ENCODE results near the gene CLOCK. TPM values are rescaled to one million over a fixed set of nuclear protein-coding genes. Genes with fewer than 3 reads are reported as not detected.

The CLOCK gene
- total RNA-seq, 1 donor from 2014 or later, result 17.5 TPM

GRCh38 chr4:55475394-55476243, 71.1 kb downstream of the CLOCK start:
- H3K9me3 Mint-ChIP-seq, result no peaks in the 10 kb centered on the region
- TF ChIP-seq, protein P1, sequence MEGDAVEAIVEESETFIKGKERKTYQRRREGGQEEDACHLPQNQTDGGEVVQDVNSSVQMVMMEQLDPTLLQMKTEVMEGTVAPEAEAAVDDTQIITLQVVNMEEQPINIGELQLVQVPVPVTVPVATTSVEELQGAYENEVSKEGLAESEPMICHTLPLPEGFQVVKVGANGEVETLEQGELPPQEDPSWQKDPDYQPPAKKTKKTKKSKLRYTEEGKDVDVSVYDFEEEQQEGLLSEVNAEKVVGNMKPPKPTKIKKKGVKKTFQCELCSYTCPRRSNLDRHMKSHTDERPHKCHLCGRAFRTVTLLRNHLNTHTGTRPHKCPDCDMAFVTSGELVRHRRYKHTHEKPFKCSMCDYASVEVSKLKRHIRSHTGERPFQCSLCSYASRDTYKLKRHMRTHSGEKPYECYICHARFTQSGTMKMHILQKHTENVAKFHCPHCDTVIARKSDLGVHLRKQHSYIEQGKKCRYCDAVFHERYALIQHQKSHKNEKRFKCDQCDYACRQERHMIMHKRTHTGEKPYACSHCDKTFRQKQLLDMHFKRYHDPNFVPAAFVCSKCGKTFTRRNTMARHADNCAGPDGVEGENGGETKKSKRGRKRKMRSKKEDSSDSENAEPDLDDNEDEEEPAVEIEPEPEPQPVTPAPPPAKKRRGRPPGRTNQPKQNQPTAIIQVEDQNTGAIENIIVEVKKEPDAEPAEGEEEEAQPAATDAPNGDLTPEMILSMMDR (conservative IDR thresholded peaks at IDR 0.05), result no peak
- H3K4me1 Mint-ChIP-seq (ENCODE audit: unreplicated experiment), result no peaks in the 10 kb centered on the region
- H3K27me3 Mint-ChIP-seq, result no peaks in the 10 kb centered on the region
- H3K36me3 Mint-ChIP-seq, result peaks cover 27% of the 10 kb centered on the region
- DNase-seq (ENCODE audit: extremely low spot score, unreplicated experiment), result no peak
- no peak overlapping the region for H3K27ac Mint-ChIP-seq
- no peak overlapping the region for H3K4me3 Mint-ChIP-seq

- DNase-seq (ENCODE audit: extremely low spot score, unreplicated experiment), result no peak
- TF ChIP-seq, protein P1 (conservative IDR thresholded peaks at IDR 0.05), result no peak
- Mint-ChIP-seq H3K9me3 (peaks cover 5% of the 10 kb centered on the region), H3K27me3 (no peaks in the 10 kb centered on the region), H3K27ac (no peak overlapping the region), H3K36me3 (peaks cover 23% of the 10 kb centered on the region), H3K4me3 (no peak overlapping the region), H3K4me1 (ENCODE audit: unreplicated experiment) (no peaks in the 10 kb centered on the region)
Observed at GRCh38 chr4:55469979-55470378, 76.7 kb downstream of the CLOCK start.

GRCh38 chr4:55468724-55469123, 78.0 kb downstream of the CLOCK start:
- Mint-ChIP-seq H3K27ac (no peak overlapping the region), H3K4me1 (ENCODE audit: unreplicated experiment) (no peaks in the 10 kb centered on the region), H3K4me3 (no peak overlapping the region), H3K9me3 (peaks cover 5% of the 10 kb centered on the region), H3K36me3 (peaks cover 12% of the 10 kb centered on the region), H3K27me3 (no peaks in the 10 kb centered on the region)
- no peak for DNase-seq (ENCODE audit: extremely low spot score, unreplicated experiment)
- TF ChIP-seq, protein P1 (conservative IDR thresholded peaks at IDR 0.05), result no peak

GRCh38 chr4:55466001-55466400, 80.7 kb downstream of the CLOCK start:
- TF ChIP-seq, protein P1 (conservative IDR thresholded peaks at IDR 0.05), result no peak

DNA sequence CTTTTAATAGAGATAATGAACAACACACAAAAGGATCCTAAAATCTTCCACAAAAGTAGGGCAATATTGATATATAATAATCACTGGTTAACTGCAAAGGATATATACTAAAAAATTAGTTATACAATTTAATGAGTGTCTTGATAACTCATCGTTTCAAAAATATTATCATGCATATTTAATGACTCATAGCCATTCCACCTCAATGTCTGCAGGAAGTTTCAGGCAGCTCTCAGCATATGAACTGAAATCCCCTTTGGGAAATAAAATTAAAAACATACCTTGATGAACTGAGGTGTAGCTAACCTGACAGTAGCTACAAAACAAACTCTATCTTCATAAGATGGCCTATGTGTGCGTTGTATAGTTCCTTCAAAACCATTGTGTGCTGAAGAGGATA, 88.1 kb downstream of the CLOCK start:
- H3K36me3 Mint-ChIP-seq, result peaks cover 17% of the 10 kb centered on the region
- no peaks in the 10 kb centered on the region for H3K9me3 Mint-ChIP-seq
- DNase-seq (ENCODE audit: extremely low spot score, unreplicated experiment), result no peak
- no peaks in the 10 kb centered on the region for H3K4me1 Mint-ChIP-seq (ENCODE audit: unreplicated experiment)
- no peak overlapping the region for H3K27ac Mint-ChIP-seq
- no peak overlapping the region for H3K4me3 Mint-ChIP-seq
- TF ChIP-seq, protein P1 (conservative IDR thresholded peaks at IDR 0.05), result no peak
- H3K27me3 Mint-ChIP-seq, result no peaks in the 10 kb centered on the region

More at GRCh38 chr4:55466001-55466400, 80.7 kb downstream of the CLOCK start:
- no peaks in the 10 kb centered on the region for H3K27me3 Mint-ChIP-seq
- peaks cover 18% of the 10 kb centered on the region for H3K36me3 Mint-ChIP-seq
- H3K4me1 Mint-ChIP-seq (ENCODE audit: unreplicated experiment), result no peaks in the 10 kb centered on the region
- no peak for DNase-seq (ENCODE audit: extremely low spot score, unreplicated experiment)
- H3K4me3 Mint-ChIP-seq, result no peak overlapping the region
- peaks cover 5% of the 10 kb centered on the region for H3K9me3 Mint-ChIP-seq
- no peak overlapping the region for H3K27ac Mint-ChIP-seq
